WTC11 (cell line): ENCODE measurements around the gene PDLIM1. TPM values are rescaled to one million over a fixed set of nuclear protein-coding genes. Genes with fewer than 3 reads are reported as not detected.

Experiments
- ATAC-seq: fragments of 200-7000 bp; cut with Tn5 transposase; 2 replicates; pipeline ENCODE4 v1.10.0; 2021; ENCODE audit warnings: mild to moderate bottlenecking, moderate library complexity
- CTCF ChIA-PET: fragments of 300-600 bp; sonication (Branson Sonifier 250); formaldehyde crosslinking; loops from one replicate; lab custom pipeline; 2021; ENCODE audit warnings: antibody characterized with exemption; lab: Charles Lee
- POLR2A ChIA-PET: fragments of 350-600 bp; sonication (Branson Sonifier 250); formaldehyde crosslinking; loops from one replicate; lab custom pipeline; 2021; ENCODE audit warnings: antibody characterized with exemption; lab: Charles Lee
- DNase-seq: peaks from one replicate; pipeline ENCODE4 v3.0.0; 2021; ENCODE audit warnings: low spot score
- H3K27ac Mint-ChIP-seq: 2 replicates; pipeline ENCODE4 v1.8.0; 2021; ENCODE audit warnings: mixed read lengths
- H3K27me3 Mint-ChIP-seq: 2 replicates; pipeline ENCODE4 v1.8.0; 2021; ENCODE audit warnings: low read depth, mild to moderate bottlenecking, moderate library complexity, mixed read lengths
- H3K36me3 Mint-ChIP-seq: 2 replicates; pipeline ENCODE4 v1.8.0; 2021; ENCODE audit warnings: mixed read lengths
- H3K4me1 Mint-ChIP-seq: 2 replicates; pipeline ENCODE4 v1.8.0; 2022; ENCODE audit warnings: mixed read lengths
- H3K4me3 Mint-ChIP-seq: 2 replicates; pipeline ENCODE4 v1.8.0; 2021; ENCODE audit warnings: mild to moderate bottlenecking, moderate library complexity, mixed read lengths
- H3K9me3 Mint-ChIP-seq: 2 replicates; pipeline ENCODE4 v1.8.0; 2021; ENCODE audit warnings: mixed read lengths
- CBFB ChIP-seq: sonication (generic); formaldehyde crosslinking; IDR thresholded peaks from 2 replicates; pipeline ENCODE4 v1.8.1; 2022; ENCODE audit warnings: mild to moderate bottlenecking, low read depth, missing genetic modification reagents
- FOXP4 ChIP-seq: sonication (generic); formaldehyde crosslinking; IDR thresholded peaks from 2 replicates; pipeline ENCODE4 v1.8.0; 2022; ENCODE audit warnings: mild to moderate bottlenecking, missing genetic modification reagents
- HMGA2 ChIP-seq: fragments of 250-450 bp; sonication (Bioruptor Pico); IDR thresholded peaks from 2 replicates; pipeline ENCODE4 v1.4.0; 2021; ENCODE audit warnings: mild to moderate bottlenecking, moderate library complexity
- JAZF1 ChIP-seq: fragments of 250-450 bp; sonication (Bioruptor Pico); IDR thresholded peaks from 2 replicates; pipeline ENCODE4 v1.9.0; 2021; ENCODE audit warnings: moderate library complexity, mild to moderate bottlenecking, inconsistent platforms
- MYBL2 ChIP-seq: sonication (generic); formaldehyde crosslinking; IDR thresholded peaks from 2 replicates; pipeline ENCODE4 v1.8.1; 2023; ENCODE audit warnings: mild to moderate bottlenecking, moderate library complexity, missing genetic modification reagents
- OVOL2 ChIP-seq: fragments of 250-450 bp; sonication (Bioruptor Pico); IDR thresholded peaks from 2 replicates; pipeline ENCODE4 v1.9.0; 2021; ENCODE audit warnings: mild to moderate bottlenecking, borderline replicate concordance
- PRRX2 ChIP-seq: fragments of 250-450 bp; sonication (Bioruptor Pico); IDR thresholded peaks from 2 replicates; pipeline ENCODE4 v1.8.0; 2021; ENCODE audit warnings: mild to moderate bottlenecking
- SOX15 ChIP-seq: fragments of 250-450 bp; sonication (Bioruptor Pico); IDR thresholded peaks from 2 replicates; pipeline ENCODE4 v1.9.0; 2021; ENCODE audit warnings: mild to moderate bottlenecking
- ZBTB21 ChIP-seq: sonication (generic); formaldehyde crosslinking; IDR thresholded peaks from 2 replicates; pipeline ENCODE4 v1.8.1; 2023; ENCODE audit warnings: mild to moderate bottlenecking, missing genetic modification reagents, borderline replicate concordance
- ZBTB43 ChIP-seq: sonication (generic); formaldehyde crosslinking; IDR thresholded peaks from 2 replicates; pipeline ENCODE4 v1.8.1; 2023; ENCODE audit warnings: mild to moderate bottlenecking, missing genetic modification reagents
- ZNF121 ChIP-seq: sonication (generic); formaldehyde crosslinking; IDR thresholded peaks from 2 replicates; pipeline ENCODE4 v1.8.0; 2023; ENCODE audit warnings: missing genetic modification reagents
- ZNF263 ChIP-seq: sonication (generic); formaldehyde crosslinking; IDR thresholded peaks from 2 replicates; pipeline ENCODE4 v1.8.1; 2022; ENCODE audit warnings: low read depth, mild to moderate bottlenecking, moderate library complexity, missing genetic modification reagents
- ZSCAN18 ChIP-seq: fragments of 250-450 bp; sonication (Bioruptor Pico); IDR thresholded peaks from 2 replicates; pipeline ENCODE4 v2.1.2; 2022; ENCODE audit warnings: mild to moderate bottlenecking, moderate library complexity
- total RNA-seq: library from RNA; stranded (reverse); gene quantifications from 3 replicates; pipeline ENCODE4 v1.2.3, GENCODE V29; 2021
- TF ChIP-seq, protein P1 (sequence below): fragments of 250-450 bp; sonication (Bioruptor Pico); IDR thresholded peaks from 2 replicates; pipeline ENCODE4 v1.9.0; 2021; ENCODE audit warnings: mild to moderate bottlenecking, borderline replicate concordance
- TF ChIP-seq, protein P2 (sequence below): fragments of 250-450 bp; sonication (Bioruptor Pico); IDR thresholded peaks from 2 replicates; pipeline ENCODE4 v1.8.0; 2021; ENCODE audit warnings: mild to moderate bottlenecking
- TF ChIP-seq, protein P3 (sequence below): sonication (generic); formaldehyde crosslinking; IDR thresholded peaks from 2 replicates; pipeline ENCODE4 v1.8.0; 2023; ENCODE audit warnings: missing genetic modification reagents

The PDLIM1 gene
- total RNA-seq, 1 experiment from 2014 or later = 223 TPM

GRCh38 chr10:95248989-95249388 is 41.8 kb downstream of the PDLIM1 start:
- POLR2A ChIA-PET = no interaction called here
- Mint-ChIP-seq H3K4me1 (peaks cover 41% of the 10 kb centered on the region), H3K27ac (peak overlapping the region; percentile 88), H3K36me3 (peaks cover 31% of the 10 kb centered on the region), H3K27me3 (no peaks in the 10 kb centered on the region), H3K9me3 (no peaks in the 10 kb centered on the region), H3K4me3 (no peak overlapping the region)
- peak; percentile 46; the same call in 1 of the 2 replicates for TF ChIP-seq ZNF263 (CRISPR knock-in tag)
- TF ChIP-seq OVOL2 (CRISPR knock-in tag) = no peak
- no peak for ATAC-seq
- CTCF ChIA-PET = interaction anchor here (2.1 kb wide), 1 partner anchor 15 kb away, joined by 5 read pairs; no protein-coding TSS in a partner anchor
- no peak for DNase-seq

DNA sequence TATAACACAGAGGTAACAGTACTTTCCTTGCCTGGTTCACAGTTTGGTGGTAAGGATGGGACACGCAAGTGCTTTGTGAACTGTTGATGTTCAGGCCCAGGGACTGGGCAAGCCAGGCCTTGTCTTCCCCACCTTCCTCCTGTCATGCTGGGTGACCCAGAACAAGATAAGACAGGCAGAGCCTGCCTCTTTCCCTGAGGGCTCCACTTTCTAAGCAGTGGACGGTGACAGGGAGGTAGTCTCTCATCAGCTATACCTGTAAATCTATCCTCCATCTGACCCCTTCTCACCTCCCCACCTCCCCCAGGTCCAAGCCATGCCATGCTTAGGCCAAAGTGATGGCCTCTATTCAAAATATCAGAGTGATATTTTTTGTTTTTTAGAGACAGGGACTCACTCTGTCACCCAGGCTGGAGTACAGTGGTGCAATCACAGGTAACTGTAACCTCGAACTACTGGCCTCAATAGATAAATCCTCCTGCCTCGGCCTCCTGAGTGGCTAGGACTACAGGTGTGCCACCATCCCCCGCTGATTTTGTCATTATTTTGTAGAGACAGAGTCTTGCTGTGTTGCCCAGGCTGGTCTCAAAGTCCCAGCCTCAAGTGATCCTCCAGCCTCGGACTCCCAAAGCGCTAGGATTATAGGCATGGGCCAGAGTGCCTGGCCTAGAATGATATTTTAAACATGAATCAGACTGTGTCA is 42.8 kb downstream of the PDLIM1 start:
- DNase-seq (no peak), ATAC-seq (no peak)
- POLR2A ChIA-PET = interaction anchor here (1.8 kb wide), 1 partner anchor 115 kb away, joined by 4 read pairs; no protein-coding TSS in a partner anchor
- TF ChIP-seq FOXP4 (CRISPR knock-in tag) (no peak), ZNF121 (CRISPR knock-in tag) (peak; percentile 35; the same call in 1 of the 2 replicates)
- H3K36me3 Mint-ChIP-seq = peaks cover 35% of the 10 kb centered on the region
- CTCF ChIA-PET = interaction anchor here (0.6 to 3.2 kb wide), 11 partner anchors 13 to 198 kb away, joined by 3 to 60 read pairs (median 11); no protein-coding TSS in a partner anchor
- peaks cover 48% of the 10 kb centered on the region for H3K4me1 Mint-ChIP-seq
- no peaks in the 10 kb centered on the region for H3K9me3 Mint-ChIP-seq
- H3K4me3 Mint-ChIP-seq = no peak overlapping the region
- H3K27ac Mint-ChIP-seq = peak overlapping the region; percentile 74
- no peaks in the 10 kb centered on the region for H3K27me3 Mint-ChIP-seq

GRCh38 chr10:95247200-95247880 is 43.5 kb downstream of the PDLIM1 start:
- H3K27ac Mint-ChIP-seq = peak overlapping the region; percentile 74
- peaks cover 52% of the 10 kb centered on the region for H3K4me1 Mint-ChIP-seq
- no peak overlapping the region for H3K4me3 Mint-ChIP-seq
- no peaks in the 10 kb centered on the region for H3K9me3 Mint-ChIP-seq
- ATAC-seq (no peak), DNase-seq (no peak)
- no peaks in the 10 kb centered on the region for H3K27me3 Mint-ChIP-seq
- CTCF ChIA-PET = interaction anchor here (0.6 to 3.2 kb wide), 47 partner anchors 7 to 975 kb away, joined by 3 to 60 read pairs (median 4); partner anchors contain the start of gene PDLIM1
- peaks cover 38% of the 10 kb centered on the region for H3K36me3 Mint-ChIP-seq
- POLR2A ChIA-PET = interaction anchor here (0.8 to 1.8 kb wide), 2 partner anchors 41 to 116 kb away, joined by 3 to 4 read pairs; no protein-coding TSS in a partner anchor
- TF ChIP-seq MYBL2 (CRISPR knock-in tag) = no peak
- no peak for TF ChIP-seq CBFB (CRISPR knock-in tag)
- no peak for TF ChIP-seq ZBTB43 (CRISPR knock-in tag)
- no peak for TF ChIP-seq ZSCAN18
- TF ChIP-seq SOX15 (CRISPR knock-in tag) = no peak
- TF ChIP-seq JAZF1 (CRISPR knock-in tag) = no peak
- no peak for TF ChIP-seq HMGA2 (CRISPR knock-in tag)
- TF ChIP-seq, protein P1, sequence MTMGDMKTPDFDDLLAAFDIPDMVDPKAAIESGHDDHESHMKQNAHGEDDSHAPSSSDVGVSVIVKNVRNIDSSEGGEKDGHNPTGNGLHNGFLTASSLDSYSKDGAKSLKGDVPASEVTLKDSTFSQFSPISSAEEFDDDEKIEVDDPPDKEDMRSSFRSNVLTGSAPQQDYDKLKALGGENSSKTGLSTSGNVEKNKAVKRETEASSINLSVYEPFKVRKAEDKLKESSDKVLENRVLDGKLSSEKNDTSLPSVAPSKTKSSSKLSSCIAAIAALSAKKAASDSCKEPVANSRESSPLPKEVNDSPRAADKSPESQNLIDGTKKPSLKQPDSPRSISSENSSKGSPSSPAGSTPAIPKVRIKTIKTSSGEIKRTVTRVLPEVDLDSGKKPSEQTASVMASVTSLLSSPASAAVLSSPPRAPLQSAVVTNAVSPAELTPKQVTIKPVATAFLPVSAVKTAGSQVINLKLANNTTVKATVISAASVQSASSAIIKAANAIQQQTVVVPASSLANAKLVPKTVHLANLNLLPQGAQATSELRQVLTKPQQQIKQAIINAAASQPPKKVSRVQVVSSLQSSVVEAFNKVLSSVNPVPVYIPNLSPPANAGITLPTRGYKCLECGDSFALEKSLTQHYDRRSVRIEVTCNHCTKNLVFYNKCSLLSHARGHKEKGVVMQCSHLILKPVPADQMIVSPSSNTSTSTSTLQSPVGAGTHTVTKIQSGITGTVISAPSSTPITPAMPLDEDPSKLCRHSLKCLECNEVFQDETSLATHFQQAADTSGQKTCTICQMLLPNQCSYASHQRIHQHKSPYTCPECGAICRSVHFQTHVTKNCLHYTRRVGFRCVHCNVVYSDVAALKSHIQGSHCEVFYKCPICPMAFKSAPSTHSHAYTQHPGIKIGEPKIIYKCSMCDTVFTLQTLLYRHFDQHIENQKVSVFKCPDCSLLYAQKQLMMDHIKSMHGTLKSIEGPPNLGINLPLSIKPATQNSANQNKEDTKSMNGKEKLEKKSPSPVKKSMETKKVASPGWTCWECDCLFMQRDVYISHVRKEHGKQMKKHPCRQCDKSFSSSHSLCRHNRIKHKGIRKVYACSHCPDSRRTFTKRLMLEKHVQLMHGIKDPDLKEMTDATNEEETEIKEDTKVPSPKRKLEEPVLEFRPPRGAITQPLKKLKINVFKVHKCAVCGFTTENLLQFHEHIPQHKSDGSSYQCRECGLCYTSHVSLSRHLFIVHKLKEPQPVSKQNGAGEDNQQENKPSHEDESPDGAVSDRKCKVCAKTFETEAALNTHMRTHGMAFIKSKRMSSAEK (CRISPR knock-in tag) = no peak
- no peak for TF ChIP-seq ZBTB21 (CRISPR knock-in tag)
- TF ChIP-seq, protein P2, sequence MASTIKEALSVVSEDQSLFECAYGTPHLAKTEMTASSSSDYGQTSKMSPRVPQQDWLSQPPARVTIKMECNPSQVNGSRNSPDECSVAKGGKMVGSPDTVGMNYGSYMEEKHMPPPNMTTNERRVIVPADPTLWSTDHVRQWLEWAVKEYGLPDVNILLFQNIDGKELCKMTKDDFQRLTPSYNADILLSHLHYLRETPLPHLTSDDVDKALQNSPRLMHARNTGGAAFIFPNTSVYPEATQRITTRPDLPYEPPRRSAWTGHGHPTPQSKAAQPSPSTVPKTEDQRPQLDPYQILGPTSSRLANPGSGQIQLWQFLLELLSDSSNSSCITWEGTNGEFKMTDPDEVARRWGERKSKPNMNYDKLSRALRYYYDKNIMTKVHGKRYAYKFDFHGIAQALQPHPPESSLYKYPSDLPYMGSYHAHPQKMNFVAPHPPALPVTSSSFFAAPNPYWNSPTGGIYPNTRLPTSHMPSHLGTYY (CRISPR knock-in tag) = no peak
- TF ChIP-seq, protein P3, sequence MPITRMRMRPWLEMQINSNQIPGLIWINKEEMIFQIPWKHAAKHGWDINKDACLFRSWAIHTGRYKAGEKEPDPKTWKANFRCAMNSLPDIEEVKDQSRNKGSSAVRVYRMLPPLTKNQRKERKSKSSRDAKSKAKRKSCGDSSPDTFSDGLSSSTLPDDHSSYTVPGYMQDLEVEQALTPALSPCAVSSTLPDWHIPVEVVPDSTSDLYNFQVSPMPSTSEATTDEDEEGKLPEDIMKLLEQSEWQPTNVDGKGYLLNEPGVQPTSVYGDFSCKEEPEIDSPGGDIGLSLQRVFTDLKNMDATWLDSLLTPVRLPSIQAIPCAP (CRISPR knock-in tag) = no peak
- TF ChIP-seq PRRX2 = no peak
